ENCODE results near the gene L1CAM. TPM values are rescaled to one million over a fixed set of nuclear protein-coding genes. Genes with fewer than 3 reads are reported as not detected.

L1CAM gene
- total and polyA plus RNA-seq, 7 donors, result 2.4 to 30.2 (median 15.5) TPM; not detected in 1

DNA sequence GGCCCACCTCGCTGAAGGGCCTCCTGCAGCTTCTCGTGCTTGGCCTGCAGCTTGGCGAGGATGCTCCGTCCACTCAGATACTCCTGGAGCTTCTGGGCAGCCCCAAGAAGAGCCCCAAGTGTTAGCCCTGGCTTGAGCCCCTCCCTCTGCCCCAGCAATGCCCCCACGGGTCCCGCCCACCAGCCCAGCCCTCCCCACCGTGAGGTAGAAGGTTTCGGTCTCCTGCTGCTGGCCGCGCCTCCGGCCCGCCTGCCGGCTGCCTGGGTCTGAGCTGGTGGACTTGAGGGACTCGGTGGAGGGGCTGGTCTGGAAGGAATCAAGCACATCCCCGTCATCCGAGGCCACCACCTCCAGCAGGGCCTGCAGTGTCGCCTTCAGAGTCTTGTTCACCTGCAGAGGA, 27.2 kb upstream of the L1CAM start:
- Histone ChIP-seq H3K4me1 (no peaks in the 10 kb centered on the region), H3K36me3 (no peaks in the 10 kb centered on the region), H3K4me3 (no peak overlapping the region), H3K27me3 (peaks cover 0 to 2% (median 0%) of the 10 kb centered on the region in 3 donors), H3K9me3 (no peaks in the 10 kb centered on the region), H3K27ac (no peak overlapping the region)
- DNase-seq, result no peak
- WGBS, 2 donors, result 78 to 86% methylated on average over 17 of the region's 17 CpGs
- TF ChIP-seq POLR2A (IDR thresholded peaks at IDR 0.05) (no peak), POLR2AphosphoS5 (IDR thresholded peaks at IDR 0.05) (no peak), EP300 (IDR thresholded peaks at IDR 0.05) (no peak)
- TF ChIP-seq, protein P1, sequence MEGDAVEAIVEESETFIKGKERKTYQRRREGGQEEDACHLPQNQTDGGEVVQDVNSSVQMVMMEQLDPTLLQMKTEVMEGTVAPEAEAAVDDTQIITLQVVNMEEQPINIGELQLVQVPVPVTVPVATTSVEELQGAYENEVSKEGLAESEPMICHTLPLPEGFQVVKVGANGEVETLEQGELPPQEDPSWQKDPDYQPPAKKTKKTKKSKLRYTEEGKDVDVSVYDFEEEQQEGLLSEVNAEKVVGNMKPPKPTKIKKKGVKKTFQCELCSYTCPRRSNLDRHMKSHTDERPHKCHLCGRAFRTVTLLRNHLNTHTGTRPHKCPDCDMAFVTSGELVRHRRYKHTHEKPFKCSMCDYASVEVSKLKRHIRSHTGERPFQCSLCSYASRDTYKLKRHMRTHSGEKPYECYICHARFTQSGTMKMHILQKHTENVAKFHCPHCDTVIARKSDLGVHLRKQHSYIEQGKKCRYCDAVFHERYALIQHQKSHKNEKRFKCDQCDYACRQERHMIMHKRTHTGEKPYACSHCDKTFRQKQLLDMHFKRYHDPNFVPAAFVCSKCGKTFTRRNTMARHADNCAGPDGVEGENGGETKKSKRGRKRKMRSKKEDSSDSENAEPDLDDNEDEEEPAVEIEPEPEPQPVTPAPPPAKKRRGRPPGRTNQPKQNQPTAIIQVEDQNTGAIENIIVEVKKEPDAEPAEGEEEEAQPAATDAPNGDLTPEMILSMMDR (IDR thresholded peaks at IDR 0.05), result no peak
- intact Hi-C loops (cut with DNase I), result no loop called here

DNA sequence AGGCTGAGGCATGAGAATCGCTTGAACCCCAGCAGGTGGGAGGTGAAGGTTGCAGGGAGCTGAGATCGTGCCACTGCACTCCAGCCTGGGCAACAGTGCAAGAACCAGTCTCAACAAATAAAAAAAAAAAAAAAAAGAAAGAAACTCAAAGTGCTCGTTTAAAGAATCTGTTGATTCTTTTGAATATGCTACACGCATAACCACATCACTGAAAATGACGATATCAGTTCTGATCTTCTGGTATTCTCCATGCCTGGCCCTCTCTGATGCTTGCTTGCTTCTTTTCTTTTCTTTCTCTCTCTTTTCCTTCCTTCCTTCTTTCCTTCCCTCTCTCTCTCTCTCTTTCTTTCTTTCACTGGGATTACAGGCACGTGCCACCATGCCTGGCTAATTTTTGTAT, 25.8 kb upstream of the L1CAM start:
- 79 to 90% methylated on average over 6 of the region's 6 CpGs for WGBS, 2 donors
- no peaks in the 10 kb centered on the region for H3K9me3 ChIP-seq
- TF ChIP-seq, protein P1 (IDR thresholded peaks at IDR 0.05), result no peak
- TF ChIP-seq POLR2AphosphoS5 (IDR thresholded peaks at IDR 0.05), result no peak
- no peak for TF ChIP-seq POLR2A (IDR thresholded peaks at IDR 0.05)
- TF ChIP-seq EP300 (IDR thresholded peaks at IDR 0.05), result no peak
- no peaks in the 10 kb centered on the region for H3K36me3 ChIP-seq
- no peak overlapping the region for H3K27ac ChIP-seq
- DNase-seq, result no peak
- peaks cover 0 to 6% (median 0%) of the 10 kb centered on the region in 3 donors for H3K27me3 ChIP-seq
- intact Hi-C loops (cut with DNase I), result no loop called here
- H3K4me1 ChIP-seq, result no peaks in the 10 kb centered on the region
- H3K4me3 ChIP-seq, result no peak overlapping the region

DNA sequence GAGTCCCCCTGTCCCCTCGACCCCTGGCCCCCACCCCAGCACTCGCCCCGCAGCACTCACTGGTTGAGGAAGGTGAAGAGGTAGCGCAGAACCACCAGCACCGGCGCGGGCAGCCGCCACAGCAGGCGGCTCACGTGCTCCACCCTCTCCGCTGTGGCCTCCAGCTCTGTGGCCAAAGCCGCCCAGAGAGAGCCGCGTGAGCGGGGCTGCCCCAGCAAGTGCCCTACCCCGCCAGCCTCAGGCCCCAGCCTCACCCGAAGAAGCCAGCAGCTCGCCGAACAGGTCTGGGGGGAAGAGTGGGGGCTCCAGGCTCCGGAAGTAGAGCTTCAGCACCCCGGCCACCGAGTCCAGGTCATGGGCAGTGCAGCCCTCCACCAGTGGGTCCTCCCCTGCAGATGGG, 24.5 kb upstream of the L1CAM start:
- H3K4me3 ChIP-seq, result no peak overlapping the region
- no peaks in the 10 kb centered on the region for H3K4me1 ChIP-seq
- no peak for TF ChIP-seq POLR2AphosphoS5 (IDR thresholded peaks at IDR 0.05)
- TF ChIP-seq POLR2A (IDR thresholded peaks at IDR 0.05), result no peak
- TF ChIP-seq, protein P1 (IDR thresholded peaks at IDR 0.05), result no peak
- no peak for TF ChIP-seq EP300 (IDR thresholded peaks at IDR 0.05)
- 95 to 96% methylated on average over 22 of the region's 22 CpGs for WGBS, 2 donors
- H3K9me3 ChIP-seq, result no peaks in the 10 kb centered on the region
- intact Hi-C loops (cut with DNase I), result no loop called here
- no peaks in the 10 kb centered on the region for H3K36me3 ChIP-seq
- H3K27ac ChIP-seq, result no peak overlapping the region
- peaks cover 0 to 6% (median 0%) of the 10 kb centered on the region in 3 donors for H3K27me3 ChIP-seq
- no peak for DNase-seq

DNA sequence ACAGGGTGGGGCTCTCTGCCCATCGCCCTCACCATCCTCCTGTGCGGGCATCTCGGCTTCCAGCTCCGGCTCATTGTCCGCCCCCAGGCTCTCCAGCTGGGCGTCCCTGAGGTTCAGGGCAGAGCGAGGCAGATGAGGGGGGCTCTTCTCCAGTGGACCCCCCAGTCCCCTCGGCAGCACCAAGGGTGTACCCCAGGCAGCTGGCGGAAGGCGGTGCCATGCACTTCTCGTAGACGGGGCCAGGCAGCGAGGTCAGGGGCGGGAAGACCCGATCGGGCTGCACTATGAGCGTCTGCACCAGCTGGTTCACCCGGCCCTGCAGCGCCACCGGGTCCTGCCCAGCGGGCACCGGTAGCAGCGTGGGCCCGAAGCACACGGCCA, 24.0 kb upstream of the L1CAM start:
- Histone ChIP-seq H3K4me1 (no peaks in the 10 kb centered on the region), H3K9me3 (no peaks in the 10 kb centered on the region), H3K36me3 (no peaks in the 10 kb centered on the region), H3K27ac (no peak overlapping the region), H3K27me3 (peaks cover 0 to 6% (median 0%) of the 10 kb centered on the region in 3 donors), H3K4me3 (no peak overlapping the region)
- intact Hi-C loops (cut with DNase I), result no loop called here
- TF ChIP-seq, protein P1 (IDR thresholded peaks at IDR 0.05), result no peak
- no peak for TF ChIP-seq EP300 (IDR thresholded peaks at IDR 0.05)
- TF ChIP-seq POLR2A (IDR thresholded peaks at IDR 0.05), result no peak
- no peak for TF ChIP-seq POLR2AphosphoS5 (IDR thresholded peaks at IDR 0.05)
- WGBS, 2 donors, result 93 to 95% methylated on average over 25 of the region's 25 CpGs
- DNase-seq, result no peak
